ENCODE data around the gene CNN3. TPM values are rescaled to one million over a fixed set of nuclear protein-coding genes. Genes with fewer than 3 reads are reported as not detected.
A peak's percentile ranks its signal among the peaks of the same experiment; 100 is the strongest.

Gene CNN3
- total and polyA plus RNA-seq, 2 of the 4 experiments (the other 2 are of a cell fraction): 249 to 552 TPM

GRCh38 chr1:94883691-94884090 lies 43.2 kb downstream of the CNN3 start:
- peak overlapping the region; percentile 48; the same call in 1 of the 3 replicates for H2BK15ac ChIP-seq (ENCODE audit: low read depth, low read length)
- peak overlapping the region; percentile 42; the same call in 1 of the 2 replicates for H3K4ac ChIP-seq (ENCODE audit: low read depth, low read length)
- H3K18ac ChIP-seq (ENCODE audit: low read depth, low read length): peak overlapping the region; percentile 95
- no peaks in the 10 kb centered on the region for H3K79me1 ChIP-seq (ENCODE audit: low read depth in 1 of 2, low read length in 2 of 2)
- no peaks in the 10 kb centered on the region for H3K9me3 ChIP-seq (ENCODE audit: control insufficient read depth, insufficient read depth, low read length)
- intact Hi-C loops (cut with micrococcal nuclease) (loop anchor here (2.0 kb wide), 1 partner anchor 29 kb away; no protein-coding TSS in a partner anchor), in situ Hi-C loops (cut with MboI; ENCODE audit: low sequenced_read_pairs) (no loop called here), dilution Hi-C loops (cut with HindIII; ENCODE audit: low sequenced_read_pairs, unreplicated experiment) (no loop called here)
- no peaks in the 10 kb centered on the region for H3K36me3 ChIP-seq (ENCODE audit: control insufficient read depth, insufficient read depth, low read length)
- H3K4me3 ChIP-seq (ENCODE audit: insufficient read depth, low read depth, low read length): no peak overlapping the region; the same call in 1 of the 2 replicates
- no peak overlapping the region for H2AK9ac ChIP-seq (replicated peaks; ENCODE audit: low read depth, low read length, poor library complexity)
- peak overlapping the region; percentile 82; the same call in 1 of the 2 replicates for H2BK120ac ChIP-seq (ENCODE audit: low read depth, low read length)
- BruUV-seq (replicated peaks): no TSS peak
- H4K91ac ChIP-seq (ENCODE audit: insufficient read depth, low read depth, low read length): 0 out of 2 replicates have a peak overlapping the region, but pooled peaks have one; percentile 43
- peak overlapping the region; percentile 5; the same call in 1 of the 2 replicates for H3K14ac ChIP-seq (replicated peaks; ENCODE audit: low read depth, low read length)
- no CpG with 5 or more reads among the region's 4 CpGs for WGBS, 2 experiments (ENCODE audit: extremely low coverage in 2 of 2, insufficient read length in 1 of 2)
- H3K27ac ChIP-seq (ENCODE audit: insufficient read depth, low read length): peak overlapping the region; percentile 89
- H3K9ac ChIP-seq (ENCODE audit: low read depth, low read length): peak overlapping the region; percentile 68; the same call in 1 of the 2 replicates
- ATAC-seq (ENCODE audit: low read depth) (no peak; the same call in none of the 2 replicates), DNase-seq (peak; percentile 66)
- H3K9me1 ChIP-seq (ENCODE audit: insufficient read depth, low read length): peaks cover 16% of the 10 kb centered on the region
- POLR2A ChIA-PET (ENCODE audit: unreplicated experiment): no interaction called here
- H2AFZ ChIP-seq (replicated peaks; ENCODE audit: low read length, poor library complexity): no peak overlapping the region
- peak overlapping the region; percentile 48; the same call in 1 of the 2 replicates for H3K56ac ChIP-seq (ENCODE audit: extremely low read depth, insufficient read depth, low read length)
- CTCF ChIA-PET: no interaction called here
- H2BK5ac ChIP-seq (ENCODE audit: low read depth, low read length, poor library complexity, severe bottlenecking): peak overlapping the region; percentile 73
- peaks cover 8% of the 10 kb centered on the region for H3K4me1 ChIP-seq (ENCODE audit: control insufficient read depth, insufficient read depth, low read length)
- H3K23ac ChIP-seq (ENCODE audit: low read depth, low read length): no peak overlapping the region; the same call in 1 of the 2 replicates
- H2AK5ac ChIP-seq (ENCODE audit: low read depth, low read length): no peak overlapping the region
- H2BK20ac ChIP-seq (ENCODE audit: low read depth, low read length): no peak overlapping the region; the same call in 1 of the 2 replicates
- peak overlapping the region; percentile 61; the same call in 1 of the 2 replicates for H4K5ac ChIP-seq (ENCODE audit: low read depth, low read length)
- TF ChIP-seq CEBPB (IDR thresholded peaks at IDR 0.05; ENCODE audit: low read depth, low read length): no peak
- TF ChIP-seq RAD21 (IDR thresholded peaks at IDR 0.05; ENCODE audit: low read length): no peak
- TF ChIP-seq MAFK (IDR thresholded peaks at IDR 0.05; ENCODE audit: low read depth, low read length): no peak
- TF ChIP-seq MAZ (IDR thresholded peaks at IDR 0.05; ENCODE audit: borderline replicate concordance, low read depth, low read length): no peak
- no peak for TF ChIP-seq NFE2L2 (IDR thresholded peaks at IDR 0.05; ENCODE audit: low read depth, low read length)
- no peak for TF ChIP-seq ELK1 (IDR thresholded peaks at IDR 0.05; ENCODE audit: borderline replicate concordance, low read depth, low read length)
- TF ChIP-seq CHD1 (IDR thresholded peaks at IDR 0.05; ENCODE audit: low read depth, low read length): no peak
- no peak for TF ChIP-seq SMC3 (IDR thresholded peaks at IDR 0.05; ENCODE audit: low read depth, low read length)
- TF ChIP-seq BHLHE40 (IDR thresholded peaks at IDR 0.05; ENCODE audit: low read depth, low read length): no peak
- TF ChIP-seq RCOR1 (IDR thresholded peaks at IDR 0.05; ENCODE audit: insufficient replicate concordance, low read length): no peak
- TF ChIP-seq FOS (IDR thresholded peaks at IDR 0.05; ENCODE audit: low read depth, low read length): no peak
- TF ChIP-seq RFX5 (IDR thresholded peaks at IDR 0.05; ENCODE audit: low read depth, low read length): no peak
- no peak for TF ChIP-seq MXI1 (IDR thresholded peaks at IDR 0.05; ENCODE audit: borderline replicate concordance, low read depth, low read length)
- TF ChIP-seq USF2 (IDR thresholded peaks at IDR 0.05; ENCODE audit: low read depth, low read length): no peak
- TF ChIP-seq CTCF (conservative IDR thresholded peaks at IDR 0.05; ENCODE audit: low read depth, low read length): no peak
- no peak for TF ChIP-seq POLR2A (IDR thresholded peaks at IDR 0.05; ENCODE audit: low read depth, low read length)
- H3K27me3 ChIP-seq (ENCODE audit: control insufficient read depth, insufficient read depth, low read length): no peaks in the 10 kb centered on the region
- H4K8ac ChIP-seq (ENCODE audit: low read depth in 2 of 2, low read length in 2 of 2): peak overlapping the region; percentile 76 to 84
- H3K4me2 ChIP-seq (ENCODE audit: low read depth, low read length): peak overlapping the region; percentile 79
- H4K20me1 ChIP-seq (ENCODE audit: insufficient read depth, low read length): no peaks in the 10 kb centered on the region

Measured in IMR-90 (cell line).